MM.1S (cell line): Measurements from ENCODE around the gene UBE3A.

ENCODE experiments used
- CTCF ChIP-seq: fragments of 300-600 bp; sonication (generic); IDR thresholded peaks from 2 replicates; pipeline ENCODE4 v1.5.1; 2016; ENCODE audit warnings: antibody characterized with exemption, low read length, mixed read lengths
- EZH2 ChIP-seq: fragments of 300-600 bp; sonication (generic); optimal IDR thresholded peaks from 2 replicates; pipeline ENCODE3; 2017; ENCODE audit warnings: low read depth, mild to moderate bottlenecking, antibody characterized with exemption, low read length, mixed read lengths
- EZH2phosphoT487 ChIP-seq: fragments of 300-600 bp; sonication (generic); IDR thresholded peaks from 2 replicates; pipeline ENCODE4 v1.6.1; 2018; ENCODE audit warnings: antibody characterized with exemption, low read length

- TF ChIP-seq CTCF = no peak
- no peak for TF ChIP-seq EZH2
- no peak for TF ChIP-seq EZH2phosphoT487
Measured at GRCh38 chr15:25335279-25335678, 103.5 kb downstream of the UBE3A start.
